Uterus (tissue), 2 donors: ENCODE data around the gene HOTAIR.

Source experiments
- CTCF ChIP-seq, 4 experiments: fragments of 200-600 bp in 2 of 4; fragments of 450-650 bp in 2 of 4; sonication (generic) in 2 of 4; IDR thresholded peaks; one replicate each; pipeline ENCODE4 v1.5.1; 2016 to 2019; ENCODE audit warnings: antibody characterized with exemption in 4 of 4, mild to moderate bottlenecking in 2 of 4, moderate library complexity in 1 of 4
- POLR2A ChIP-seq, 2 donors: fragments of 450-650 bp; IDR thresholded peaks; one replicate each; pipeline ENCODE4 v1.6.1; 2016; ENCODE audit warnings: antibody characterized with exemption in 2 of 2, mild to moderate bottlenecking in 1 of 2, moderate library complexity in 1 of 2

DNA sequence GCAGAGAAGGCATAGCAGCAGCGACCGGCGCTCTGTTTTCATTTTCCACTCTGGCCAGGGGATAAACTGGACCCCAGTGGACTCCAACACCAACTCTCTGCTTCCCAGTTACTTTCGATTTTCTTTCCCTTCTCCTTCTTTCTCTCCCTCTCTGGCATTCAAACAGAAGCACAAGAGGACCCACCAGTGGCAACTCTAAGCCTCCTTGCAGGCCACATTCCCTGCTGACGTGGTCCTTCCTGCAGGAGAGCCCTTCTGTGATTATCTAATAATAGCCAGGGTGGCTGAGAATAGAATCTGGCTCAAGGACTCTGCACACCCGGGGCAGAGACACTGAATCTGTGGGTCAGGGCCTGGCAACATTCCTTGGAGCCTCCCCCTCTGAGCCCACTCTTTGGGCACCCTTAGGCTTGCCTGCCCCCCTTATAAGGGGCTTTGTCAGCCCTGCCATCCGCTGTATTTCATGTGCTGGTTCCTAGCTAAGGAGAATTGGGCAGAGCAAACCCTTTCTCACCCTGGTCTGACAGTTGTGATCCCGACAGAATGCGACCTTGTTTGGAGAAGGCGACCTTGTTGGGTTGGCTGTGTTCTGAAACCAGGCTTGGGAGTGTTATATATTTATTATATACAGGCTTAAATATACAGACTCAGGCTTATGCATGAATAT lies 45.3 kb upstream of the HOTAIR start:
- TF ChIP-seq POLR2A (IDR thresholded peaks at IDR 0.05) (no peak), CTCF (IDR thresholded peaks at IDR 0.05) (no peak)
